ENCODE data around the gene ITSN2. TPM values are rescaled to one million over a fixed set of nuclear protein-coding genes. Genes with fewer than 3 reads are reported as not detected.
"Not testable (repeated sequence)": the region's sequence is repeated elsewhere in the genome, so short reads cannot be mapped to it uniquely, and the experiment has no call there.

Gene ITSN2
- polyA plus RNA-seq (2013, experiment 1 of 4), result 7.1 TPM
- polyA plus RNA-seq (2013, experiment 2 of 4), result 8.2 TPM
- polyA plus RNA-seq (2013, experiment 3 of 4), result 8.0 TPM
- polyA plus RNA-seq (2013, experiment 4 of 4), result 9.8 TPM

DNA sequence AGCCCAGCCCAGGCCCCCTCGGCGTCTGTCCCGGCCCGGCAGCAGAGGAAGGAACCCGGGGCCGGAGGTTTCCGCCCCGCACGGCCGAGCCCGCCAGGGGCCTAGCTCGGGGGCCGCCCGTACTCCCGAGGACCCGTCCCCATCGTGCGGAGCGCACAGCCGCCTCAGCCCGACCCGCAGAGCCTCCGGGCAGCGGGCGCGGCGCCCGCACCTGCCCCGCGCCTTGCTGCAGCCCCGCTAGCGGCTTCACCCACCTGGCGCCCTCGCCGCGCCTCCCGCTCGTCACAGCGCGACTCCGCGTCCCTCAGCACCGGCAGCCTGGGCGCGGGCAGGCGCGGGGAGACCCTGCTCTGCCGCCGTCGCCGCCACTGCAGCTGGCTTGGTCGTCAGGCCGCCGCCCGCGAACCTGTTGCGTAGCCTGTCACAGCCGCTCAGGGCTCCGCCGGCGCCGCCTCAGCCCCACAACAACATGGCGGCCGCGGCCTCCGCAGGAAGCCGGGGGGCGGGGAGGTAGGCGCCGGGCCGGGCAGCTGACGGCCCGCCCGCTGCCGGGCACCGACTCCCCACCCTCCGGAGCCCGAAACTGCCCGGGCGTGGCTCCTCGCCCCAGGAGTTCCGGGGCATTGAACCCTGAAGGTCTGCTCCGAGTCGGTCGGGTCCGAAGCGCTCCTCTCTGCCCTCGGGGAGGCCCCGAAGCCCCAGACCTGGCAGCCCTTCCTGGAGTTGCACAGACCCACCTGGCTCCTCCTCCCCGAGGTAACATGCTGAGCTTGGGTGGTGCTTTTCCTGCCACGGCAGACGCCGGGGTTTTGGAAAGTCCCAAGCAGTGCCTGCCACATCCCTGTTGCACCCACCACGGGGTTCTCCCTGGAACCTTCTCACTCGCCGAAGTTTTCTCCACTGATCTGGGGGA, at the start of gene ITSN2:
Gene ITSN2, minus strand, starts transcription at position 487 of the 913 bp plus-strand sequence. CDS start 32,454 bp downstream, outside the sequence.
- Histone ChIP-seq H3K4me1 (ENCODE audit: control insufficient read depth, insufficient read depth, low read length) (peaks cover 6% of the 10 kb centered on the region), H3K27me3 (ENCODE audit: control insufficient read depth, insufficient read depth, low read length, poor library complexity, severe bottlenecking) (peaks cover 33% of the 10 kb centered on the region), H3K4me3 (ENCODE audit: insufficient read depth, low read depth, low read length) (peak within 1 kb of the TSS; percentile 79), H3K27ac (ENCODE audit: insufficient read depth, low read depth, low read length, poor library complexity, severe bottlenecking) (no peak within 1 kb of the TSS), H3K9me3 (ENCODE audit: control insufficient read depth, low read length) (no peaks in the 10 kb centered on the region), H3K36me3 (ENCODE audit: control insufficient read depth, insufficient read depth, low read length) (no peaks in the 10 kb centered on the region)
- 2% methylated on average over 96 of the region's 96 CpGs for WGBS, 2 experiments

DNA sequence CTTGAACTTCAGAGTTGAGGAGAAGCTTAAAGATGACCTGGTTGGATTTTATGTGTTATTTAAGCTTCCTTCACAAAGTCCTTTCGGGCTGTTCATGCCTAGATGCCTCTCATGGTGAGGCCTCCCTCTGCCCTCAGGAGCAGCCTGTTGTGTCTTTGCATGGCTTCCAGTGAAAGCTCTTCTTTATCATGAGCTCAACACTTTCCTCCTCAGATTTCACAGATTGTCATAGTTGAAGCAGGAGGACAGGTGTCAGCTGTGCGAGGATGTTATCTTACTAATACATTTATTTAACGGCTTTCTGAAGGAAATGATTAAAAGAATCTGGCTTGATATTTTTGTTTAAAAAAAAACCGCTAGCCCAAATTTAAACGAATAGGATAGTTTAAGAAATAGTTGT, 48.8 kb upstream of the ITSN2 start:
- WGBS, 2 experiments, result 82 to 83% methylated on average over 4 to 5 of the region's 5 CpGs
- no peaks in the 10 kb centered on the region for H3K36me3 ChIP-seq (ENCODE audit: control insufficient read depth, insufficient read depth, low read length)
- H3K4me1 ChIP-seq (ENCODE audit: control insufficient read depth, insufficient read depth, low read length), result peaks cover 26% of the 10 kb centered on the region
- H3K27ac ChIP-seq (ENCODE audit: insufficient read depth, low read depth, low read length, poor library complexity, severe bottlenecking), result no peak overlapping the region
- H3K9me3 ChIP-seq (ENCODE audit: control insufficient read depth, low read length), result no peaks in the 10 kb centered on the region
- no peak overlapping the region for H3K4me3 ChIP-seq (ENCODE audit: insufficient read depth, low read depth, low read length)
- no peaks in the 10 kb centered on the region for H3K27me3 ChIP-seq (ENCODE audit: control insufficient read depth, insufficient read depth, low read length, poor library complexity, severe bottlenecking)

DNA sequence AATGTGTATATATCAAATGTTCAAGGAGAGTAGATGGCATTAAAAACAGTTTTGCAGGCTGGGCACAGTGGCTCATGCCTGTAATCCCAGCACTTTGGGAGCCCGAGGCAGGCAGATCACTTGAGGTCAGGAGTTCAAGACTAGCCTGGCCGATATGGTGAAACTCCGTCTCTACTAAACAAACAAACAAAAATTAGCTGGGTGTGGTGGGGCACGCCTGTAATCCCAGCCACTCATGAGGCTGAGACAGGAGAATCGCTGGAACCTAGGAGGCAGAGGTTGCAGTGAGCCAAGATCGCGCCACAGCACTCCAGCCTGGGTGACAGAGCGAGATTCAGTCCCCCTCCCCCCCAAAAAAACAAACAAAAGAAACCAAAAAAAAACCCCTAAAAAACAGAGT, 48.4 kb upstream of the ITSN2 start:
- not testable (repeated sequence) for H3K4me3 ChIP-seq (ENCODE audit: insufficient read depth, low read depth, low read length); H3K9me3 ChIP-seq (ENCODE audit: control insufficient read depth, low read length); H3K36me3 ChIP-seq (ENCODE audit: control insufficient read depth, insufficient read depth, low read length); H3K27me3 ChIP-seq (ENCODE audit: control insufficient read depth, insufficient read depth, low read length, poor library complexity, severe bottlenecking); H3K27ac ChIP-seq (ENCODE audit: insufficient read depth, low read depth, low read length, poor library complexity, severe bottlenecking)
- WGBS, 2 experiments, result 86 to 92% methylated on average over 8 of the region's 8 CpGs
- peaks cover 26% of the 10 kb centered on the region for H3K4me1 ChIP-seq (ENCODE audit: control insufficient read depth, insufficient read depth, low read length)

DNA sequence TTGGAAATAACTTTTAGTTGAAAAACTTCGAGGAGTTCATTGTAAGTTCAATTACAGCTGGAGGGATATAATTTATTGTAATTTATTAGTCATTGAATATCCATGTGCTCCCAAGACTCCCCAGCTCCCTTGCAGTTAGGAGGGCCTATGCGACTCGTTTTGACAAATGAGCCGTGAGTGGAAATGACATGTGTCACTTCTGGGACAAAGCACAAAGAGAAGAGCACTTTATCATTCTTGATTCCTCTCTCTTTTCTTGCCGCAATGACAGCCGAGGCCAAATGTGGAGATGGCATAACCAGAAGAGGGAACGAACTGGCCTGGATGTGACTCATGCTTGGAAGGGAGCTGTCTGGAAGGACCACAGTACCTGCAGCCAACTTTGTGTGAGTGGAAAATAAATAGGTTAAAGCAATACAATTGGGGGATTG, 44.2 kb upstream of the ITSN2 start:
- no peaks in the 10 kb centered on the region for H3K27me3 ChIP-seq (ENCODE audit: control insufficient read depth, insufficient read depth, low read length, poor library complexity, severe bottlenecking)
- H3K27ac ChIP-seq (ENCODE audit: insufficient read depth, low read depth, low read length, poor library complexity, severe bottlenecking), result no peak overlapping the region
- H3K36me3 ChIP-seq (ENCODE audit: control insufficient read depth, insufficient read depth, low read length), result no peaks in the 10 kb centered on the region
- H3K9me3 ChIP-seq (ENCODE audit: control insufficient read depth, low read length), result no peaks in the 10 kb centered on the region
- peaks cover 5% of the 10 kb centered on the region for H3K4me1 ChIP-seq (ENCODE audit: control insufficient read depth, insufficient read depth, low read length)
- WGBS, 2 experiments, result 90 to 93% methylated on average over 7 of the region's 7 CpGs
- no peak overlapping the region for H3K4me3 ChIP-seq (ENCODE audit: insufficient read depth, low read depth, low read length)

DNA sequence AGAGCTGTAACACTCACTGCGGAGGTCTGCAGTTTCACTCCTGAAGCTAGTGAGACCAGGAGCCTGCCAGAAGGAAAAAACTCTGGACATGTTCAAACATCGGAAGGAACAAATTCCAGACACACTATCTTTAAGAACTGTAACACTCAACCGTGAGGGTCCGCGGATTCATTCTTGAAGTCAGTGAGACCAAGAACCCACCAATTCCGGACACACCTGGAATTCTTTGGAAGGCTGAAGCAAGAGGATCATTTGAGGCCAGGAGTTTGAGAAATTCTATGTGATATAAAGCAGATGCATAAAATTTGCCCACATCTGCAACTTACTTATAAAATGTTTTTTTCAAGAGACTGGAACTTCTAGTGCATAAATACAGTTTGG, 43.5 kb upstream of the ITSN2 start:
- Histone ChIP-seq H3K4me1 (ENCODE audit: control insufficient read depth, insufficient read depth, low read length) (peaks cover under 1% of the 10 kb centered on the region), H3K27ac (ENCODE audit: insufficient read depth, low read depth, low read length, poor library complexity, severe bottlenecking) (no peak overlapping the region)
- 88 to 91% methylated on average over 6 of the region's 6 CpGs for WGBS, 2 experiments

DNA sequence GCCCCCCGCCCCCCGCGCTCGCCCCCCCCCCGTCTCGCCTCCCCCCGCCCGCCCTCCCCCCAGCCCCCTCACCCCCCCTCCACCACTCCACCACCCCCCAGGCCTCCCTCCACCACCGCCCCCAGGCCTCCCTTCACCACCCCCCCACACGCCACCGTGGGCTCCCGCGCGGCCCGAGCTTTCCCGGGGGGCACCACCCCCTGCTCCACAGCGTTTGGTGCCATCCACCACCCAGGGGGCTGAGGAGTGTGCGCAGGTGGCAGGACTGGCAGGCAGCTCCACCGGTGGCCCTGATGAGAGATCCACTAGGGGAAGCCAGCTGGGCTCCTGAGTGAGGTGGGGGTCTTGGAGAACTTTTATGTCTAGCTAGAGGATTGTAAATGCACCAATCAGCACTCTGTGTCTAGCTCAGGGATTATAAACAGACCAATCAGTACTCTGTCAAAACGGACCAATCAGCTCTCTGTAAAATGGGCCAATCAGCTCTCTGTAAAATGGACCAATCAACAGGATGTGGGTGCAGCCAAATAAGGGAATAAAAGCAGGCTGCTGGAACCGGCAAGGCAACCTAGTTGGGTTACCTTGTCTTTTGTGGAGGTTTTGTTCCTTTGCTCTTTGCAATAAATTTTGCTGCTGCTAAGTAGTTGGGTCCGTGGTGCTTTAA, 43.0 kb upstream of the ITSN2 start:
- Histone ChIP-seq H3K27me3 (ENCODE audit: control insufficient read depth, insufficient read depth, low read length, poor library complexity, severe bottlenecking) (no peaks in the 10 kb centered on the region), H3K4me1 (ENCODE audit: control insufficient read depth, insufficient read depth, low read length) (no peaks in the 10 kb centered on the region), H3K9me3 (ENCODE audit: control insufficient read depth, low read length) (no peaks in the 10 kb centered on the region), H3K27ac (ENCODE audit: insufficient read depth, low read depth, low read length, poor library complexity, severe bottlenecking) (no peak overlapping the region), H3K36me3 (ENCODE audit: control insufficient read depth, insufficient read depth, low read length) (no peaks in the 10 kb centered on the region), H3K4me3 (ENCODE audit: insufficient read depth, low read depth, low read length) (no peak overlapping the region)
- 96 to 97% methylated on average over 12 to 13 of the region's 22 CpGs for WGBS, 2 experiments

More for the DNA sequence above, 43.5 kb upstream of the ITSN2 start:
- no peaks in the 10 kb centered on the region for H3K27me3 ChIP-seq (ENCODE audit: control insufficient read depth, insufficient read depth, low read length, poor library complexity, severe bottlenecking)
- no peaks in the 10 kb centered on the region for H3K9me3 ChIP-seq (ENCODE audit: control insufficient read depth, low read length)
- H3K4me3 ChIP-seq (ENCODE audit: insufficient read depth, low read depth, low read length), result no peak overlapping the region
- H3K36me3 ChIP-seq (ENCODE audit: control insufficient read depth, insufficient read depth, low read length), result no peaks in the 10 kb centered on the region

DNA sequence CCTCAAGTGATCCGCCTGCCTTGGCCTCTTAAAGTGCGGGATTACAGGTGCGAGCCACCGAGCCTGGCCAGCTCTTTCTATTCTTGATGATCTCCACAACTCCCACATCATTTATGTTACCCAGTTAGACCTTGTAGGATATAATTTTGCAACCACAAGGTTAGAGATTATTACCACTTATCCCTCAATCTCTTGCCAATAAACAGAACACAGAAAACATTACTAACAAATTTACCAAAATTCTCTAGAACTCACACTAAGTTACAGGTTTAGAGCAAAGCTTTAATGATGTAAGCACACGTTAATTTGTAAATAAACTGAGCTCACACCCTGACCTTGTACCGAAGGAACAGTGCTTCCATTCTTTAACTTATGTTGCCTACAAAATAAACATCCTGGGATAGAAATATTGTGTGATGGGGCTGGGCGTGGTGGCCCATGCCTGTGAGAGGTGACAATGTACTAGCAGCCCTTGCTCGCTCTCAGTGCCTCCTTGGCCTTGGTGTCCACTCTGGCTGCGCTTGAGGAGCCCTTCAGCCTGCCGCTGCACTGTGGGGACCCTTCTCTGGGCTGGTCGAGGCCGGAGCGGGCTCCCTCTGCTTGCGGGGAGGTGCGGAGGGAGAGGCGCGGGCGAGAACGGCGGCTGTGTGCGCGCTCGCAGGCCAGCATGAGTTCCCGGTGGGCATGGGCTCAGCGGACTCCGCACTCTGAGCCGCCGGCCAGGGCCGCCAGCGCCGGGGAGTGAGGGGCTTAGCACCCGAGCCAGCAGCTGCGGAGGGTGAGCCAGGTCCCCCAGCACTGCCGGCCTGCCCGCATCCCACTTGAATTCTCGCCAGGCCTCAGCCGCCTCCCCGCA, 42.1 kb upstream of the ITSN2 start:
- no peaks in the 10 kb centered on the region for H3K36me3 ChIP-seq (ENCODE audit: control insufficient read depth, insufficient read depth, low read length)
- H3K4me1 ChIP-seq (ENCODE audit: control insufficient read depth, insufficient read depth, low read length), result no peaks in the 10 kb centered on the region
- WGBS, 2 experiments, result 95 to 96% methylated on average over 38 of the region's 38 CpGs
- no peak overlapping the region for H3K4me3 ChIP-seq (ENCODE audit: insufficient read depth, low read depth, low read length)
- H3K9me3 ChIP-seq (ENCODE audit: control insufficient read depth, low read length), result no peaks in the 10 kb centered on the region
- H3K27ac ChIP-seq (ENCODE audit: insufficient read depth, low read depth, low read length, poor library complexity, severe bottlenecking), result no peak overlapping the region
- no peaks in the 10 kb centered on the region for H3K27me3 ChIP-seq (ENCODE audit: control insufficient read depth, insufficient read depth, low read length, poor library complexity, severe bottlenecking)

DNA sequence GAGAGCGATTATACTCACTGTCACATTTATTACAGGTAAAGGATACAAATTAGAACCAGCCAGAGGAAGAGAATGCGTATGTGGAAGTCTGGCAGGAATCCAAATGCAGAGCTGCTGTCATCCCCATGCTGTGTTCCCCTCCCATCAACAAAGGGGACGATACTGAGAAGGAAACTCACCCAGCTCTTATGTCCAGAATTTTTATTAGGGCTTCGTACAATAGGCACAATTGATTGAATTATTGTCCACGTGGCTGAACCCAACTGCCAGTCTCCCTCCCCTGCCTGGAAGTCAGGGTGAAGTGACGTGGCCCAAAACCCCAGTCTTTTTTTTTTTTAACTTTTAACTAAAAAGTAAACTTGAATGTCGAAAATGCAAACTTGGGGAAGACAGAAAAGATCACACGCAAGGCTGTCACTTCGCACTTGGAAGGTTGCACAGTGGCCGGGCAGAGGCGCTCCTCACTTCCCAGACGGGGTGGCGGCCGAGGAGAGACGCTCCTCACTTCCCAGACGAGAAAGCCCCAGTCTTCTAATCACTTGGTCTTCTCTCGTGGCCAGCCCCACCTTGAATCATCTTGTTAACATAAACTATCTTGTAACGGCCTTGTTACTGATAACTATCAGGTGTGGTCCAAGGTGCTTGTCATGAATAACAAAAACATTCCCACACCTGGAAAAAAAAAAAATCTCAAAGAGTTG, 40.0 kb upstream of the ITSN2 start:
- H3K27me3 ChIP-seq (ENCODE audit: control insufficient read depth, insufficient read depth, low read length, poor library complexity, severe bottlenecking), result no peaks in the 10 kb centered on the region
- H3K27ac ChIP-seq (ENCODE audit: insufficient read depth, low read depth, low read length, poor library complexity, severe bottlenecking), result no peak overlapping the region
- no peak overlapping the region for H3K4me3 ChIP-seq (ENCODE audit: insufficient read depth, low read depth, low read length)
- H3K36me3 ChIP-seq (ENCODE audit: control insufficient read depth, insufficient read depth, low read length), result no peaks in the 10 kb centered on the region
- 89 to 93% methylated on average over 18 of the region's 18 CpGs for WGBS, 2 experiments
- no peaks in the 10 kb centered on the region for H3K9me3 ChIP-seq (ENCODE audit: control insufficient read depth, low read length)
- H3K4me1 ChIP-seq (ENCODE audit: control insufficient read depth, insufficient read depth, low read length), result no peaks in the 10 kb centered on the region

DNA sequence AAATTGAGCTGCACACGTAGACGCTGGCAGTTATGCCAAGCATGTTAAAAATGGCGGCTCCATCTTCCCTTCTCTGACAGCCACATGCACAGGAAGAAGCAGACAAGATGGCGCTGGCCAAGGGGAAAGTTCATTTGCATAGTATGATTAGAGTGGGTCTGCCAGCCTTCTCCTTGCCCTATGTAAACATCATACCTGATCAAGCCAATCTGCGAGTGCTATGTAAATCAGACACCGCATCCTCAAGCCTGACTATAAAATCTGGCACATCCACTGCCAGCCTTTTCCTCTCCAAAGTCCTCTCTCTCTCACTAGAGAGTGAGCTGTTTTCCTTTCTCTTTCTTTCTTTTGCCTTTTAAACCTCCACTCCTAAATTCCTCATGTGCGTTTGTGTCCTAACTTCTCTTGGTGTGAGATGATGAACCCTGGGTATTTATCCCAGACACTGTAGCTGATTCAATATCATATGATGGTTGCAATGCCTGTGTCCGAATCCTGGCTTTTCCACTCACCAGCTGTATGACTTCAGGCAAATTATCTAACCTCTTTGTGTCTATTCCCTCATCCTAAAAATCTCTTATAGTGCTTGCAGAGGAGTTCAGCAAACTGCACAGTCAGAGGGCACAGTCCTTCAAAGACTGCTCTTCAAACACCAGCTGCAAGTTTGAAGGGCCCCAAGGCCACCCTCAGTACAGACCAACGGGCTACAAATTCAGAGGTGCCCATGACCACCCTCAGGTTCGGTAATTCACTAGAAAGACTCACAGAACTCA, 39.3 kb upstream of the ITSN2 start:
- Histone ChIP-seq H3K36me3 (ENCODE audit: control insufficient read depth, insufficient read depth, low read length) (no peaks in the 10 kb centered on the region), H3K27ac (ENCODE audit: insufficient read depth, low read depth, low read length, poor library complexity, severe bottlenecking) (no peak overlapping the region)

More for the DNA sequence above, 39.3 kb upstream of the ITSN2 start:
- WGBS, 2 experiments, result 93 to 94% methylated on average over 10 of the region's 10 CpGs
- Histone ChIP-seq H3K9me3 (ENCODE audit: control insufficient read depth, low read length) (no peaks in the 10 kb centered on the region), H3K4me3 (ENCODE audit: insufficient read depth, low read depth, low read length) (no peak overlapping the region), H3K27me3 (ENCODE audit: control insufficient read depth, insufficient read depth, low read length, poor library complexity, severe bottlenecking) (no peaks in the 10 kb centered on the region), H3K4me1 (ENCODE audit: control insufficient read depth, insufficient read depth, low read length) (no peaks in the 10 kb centered on the region)
